Neuronal stem cell (in vitro differentiated cells): ENCODE measurements around the gene CASK.

Experiments used
- DNase-seq: peaks from one replicate; pipeline ENCODE4 v3.0.0-alpha.2; 2013; ENCODE audit warnings: low spot score
- H2AFZ ChIP-seq: one replicate; pipeline ENCODE4 v1.6.1; 2013; ENCODE audit warnings: mild to moderate bottlenecking, low read length, inconsistent platforms
- H2AK5ac ChIP-seq: 2 replicates; pipeline ENCODE4 v1.6.1; 2013; ENCODE audit warnings: low read depth, mild to moderate bottlenecking, inconsistent platforms, low read length, moderate library complexity, mixed read lengths
- H2BK120ac ChIP-seq: 2 replicates; pipeline ENCODE4 v1.6.1; 2013; ENCODE audit warnings: low read depth, mild to moderate bottlenecking, inconsistent platforms, low read length, moderate library complexity, mixed read lengths
- H2BK12ac ChIP-seq: one replicate; pipeline ENCODE4 v1.6.1; 2013; ENCODE audit warnings: low read length, inconsistent platforms
- H2BK15ac ChIP-seq: 2 replicates; pipeline ENCODE4 v1.6.1; 2013; ENCODE audit warnings: mild to moderate bottlenecking, low read length, inconsistent platforms, mixed read lengths
- H2BK5ac ChIP-seq: one replicate; pipeline ENCODE4 v1.6.1; 2013; ENCODE audit warnings: inconsistent platforms, mild to moderate bottlenecking, low read length, moderate library complexity
- H3K14ac ChIP-seq: one replicate; pipeline ENCODE4 v1.6.1; 2013; ENCODE audit warnings: low read length, inconsistent platforms
- H3K18ac ChIP-seq: 2 replicates; pipeline ENCODE4 v1.6.1; 2013; ENCODE audit warnings: low read length, inconsistent platforms
- H3K23ac ChIP-seq: 2 replicates; pipeline ENCODE4 v1.6.1; 2013; ENCODE audit warnings: low read depth, mild to moderate bottlenecking, mixed read lengths, low read length, inconsistent platforms; ENCODE audit not compliant: poor library complexity
- H3K27ac ChIP-seq: replicated peaks from 3 replicates; pipeline ENCODE4 v1.5.1; 2013; ENCODE audit warnings: low read length, inconsistent platforms
- H3K27me3 ChIP-seq, 3 experiments: 2 replicates each; pipeline ENCODE4 v1.6.1; 2013; ENCODE audit warnings: low read length in 3 of 3, mild to moderate bottlenecking in 2 of 3, inconsistent platforms in 1 of 3, low read depth in 1 of 3, mixed read lengths in 1 of 3, moderate library complexity in 1 of 3; ENCODE audit not compliant: control insufficient read depth in 3 of 3, insufficient read depth in 3 of 3
- H3K36me3 ChIP-seq, 2 donors: replicated peaks in 1 of 2; 2 replicates each; pipeline ENCODE4 v1.6.1; 2013; ENCODE audit warnings: low read length in 2 of 2; ENCODE audit not compliant: control insufficient read depth in 2 of 2, insufficient read depth in 2 of 2
- H3K4ac ChIP-seq: 2 replicates; pipeline ENCODE4 v1.6.1; 2013; ENCODE audit warnings: inconsistent platforms, mild to moderate bottlenecking, low read length, moderate library complexity
- H3K4me1 ChIP-seq, 2 donors: 1 replicate in 1 of 2; 2 replicates in 1 of 2; pipeline ENCODE4 v1.6.1; 2013; ENCODE audit warnings: low read length in 2 of 2, low read depth in 1 of 2; ENCODE audit not compliant: control insufficient read depth in 2 of 2, insufficient read depth in 1 of 2
- H3K4me2 ChIP-seq: one replicate; pipeline ENCODE4 v1.6.1; 2013; ENCODE audit warnings: mild to moderate bottlenecking, low read length, inconsistent platforms; ENCODE audit not compliant: insufficient read depth, poor library complexity, severe bottlenecking
- H3K4me3 ChIP-seq, 2 donors: 2 replicates each; pipeline ENCODE4 v1.5.1; 2013; ENCODE audit warnings: low read length in 2 of 2, mild to moderate bottlenecking in 2 of 2, inconsistent platforms in 1 of 2, moderate library complexity in 1 of 2
- H3K79me1 ChIP-seq: one replicate; pipeline ENCODE4 v1.6.1; 2013; ENCODE audit warnings: low read depth, mild to moderate bottlenecking, inconsistent platforms, low read length, moderate library complexity
- H3K9ac ChIP-seq: one replicate; pipeline ENCODE4 v1.6.1; 2013; ENCODE audit warnings: mild to moderate bottlenecking, low read depth, low read length, inconsistent platforms; ENCODE audit not compliant: poor library complexity
- H3K9me3 ChIP-seq, 2 donors: replicated peaks in 1 of 2; 2 replicates each; pipeline versions ENCODE3 to v1.6.1; 2013; ENCODE audit warnings: low read length in 2 of 2, mild to moderate bottlenecking in 2 of 2, inconsistent platforms in 1 of 2, low read depth in 1 of 2, mixed read lengths in 1 of 2, moderate library complexity in 1 of 2; ENCODE audit not compliant: control insufficient read depth in 2 of 2, insufficient read depth in 1 of 2
- H4K8ac ChIP-seq: one replicate; pipeline ENCODE4 v1.6.1; 2013; ENCODE audit warnings: low read depth, mild to moderate bottlenecking, inconsistent platforms, low read length, moderate library complexity
- H4K91ac ChIP-seq: one replicate; pipeline ENCODE4 v1.6.1; 2013; ENCODE audit warnings: low read length, low read depth, mild to moderate bottlenecking, inconsistent platforms; ENCODE audit not compliant: poor library complexity
- WGBS, 2 donors: extraction: QIAGEN DNeasy Blood & Tissue Kit; methylation state at CpG; one replicate each; pipeline ENCODE4 v1.1.7; 2013; ENCODE audit warnings: missing lambda C conversion rate in 2 of 2, mixed read lengths in 1 of 2; ENCODE audit not compliant: insufficient read length in 2 of 2, insufficient replicate concordance in 1 of 2; ENCODE audit errors: extremely low coverage in 2 of 2; 5-methylcytosine and 5-hydroxymethylcytosine counted together

The CASK gene

DNA sequence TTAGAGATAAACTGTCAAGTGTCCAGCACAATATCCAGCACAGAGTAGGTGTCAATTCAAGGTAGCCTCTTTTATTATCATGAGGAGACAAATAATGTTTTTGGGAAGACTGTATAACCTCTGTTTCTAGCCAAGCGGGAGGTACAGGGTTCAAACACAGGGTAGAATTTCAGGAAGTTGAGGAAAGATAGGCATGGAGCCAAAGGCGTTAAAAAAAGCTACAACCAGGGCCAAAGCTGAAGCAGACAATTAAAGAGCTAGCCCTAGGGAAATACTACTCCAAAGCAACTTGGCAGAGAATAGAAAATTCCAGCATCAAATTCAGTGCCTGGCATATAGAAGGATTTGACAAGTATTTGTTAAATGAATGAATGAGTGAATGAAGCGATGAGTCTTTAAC, 40.0 kb upstream of the CASK start:
- H3K4me3 ChIP-seq, result no peak overlapping the region
- H3K14ac ChIP-seq, result no peak overlapping the region
- no peak overlapping the region for H4K91ac ChIP-seq
- no peaks in the 10 kb centered on the region for H3K79me1 ChIP-seq
- H2BK120ac ChIP-seq, result no peak overlapping the region
- H2AFZ ChIP-seq, result no peak overlapping the region
- H3K27me3 ChIP-seq, result no peaks in the 10 kb centered on the region
- no peaks in the 10 kb centered on the region for H3K4me1 ChIP-seq
- no peak overlapping the region for H3K9ac ChIP-seq
- no peak overlapping the region for H3K23ac ChIP-seq
- H3K4me2 ChIP-seq, result no peak overlapping the region
- no peak overlapping the region for H4K8ac ChIP-seq
- H2BK15ac ChIP-seq, result no peak overlapping the region
- no peak overlapping the region for H2AK5ac ChIP-seq
- no peaks in the 10 kb centered on the region for H3K36me3 ChIP-seq
- no peak for DNase-seq
- no peaks in the 10 kb centered on the region for H3K9me3 ChIP-seq
- WGBS, 2 donors, result no CpG with 5 or more reads among the region's 3 CpGs
- no peak overlapping the region for H3K27ac ChIP-seq
- no peak overlapping the region for H3K4ac ChIP-seq
- H2BK5ac ChIP-seq, result no peak overlapping the region
- no peak overlapping the region for H2BK12ac ChIP-seq
- no peak overlapping the region for H3K18ac ChIP-seq

DNA sequence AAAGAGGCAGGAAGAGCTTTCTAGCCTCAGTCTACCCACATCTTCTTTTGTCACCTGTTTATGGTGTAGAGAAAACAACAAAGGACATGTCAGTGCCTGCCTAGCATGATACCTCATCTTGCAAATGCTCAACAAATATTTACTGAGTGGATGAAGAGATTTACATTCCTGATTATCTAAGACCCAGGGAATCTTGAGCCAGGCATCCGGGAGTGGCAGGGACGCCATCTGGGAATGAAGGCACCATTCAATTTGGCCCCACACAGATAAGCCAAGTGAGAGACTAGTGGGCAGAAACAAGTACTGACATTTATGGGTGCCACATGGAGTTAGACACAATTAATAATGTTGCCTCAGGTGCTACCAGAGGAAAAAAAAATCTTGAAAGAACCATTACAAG, 36.8 kb upstream of the CASK start:
- Histone ChIP-seq H3K4me2 (no peak overlapping the region), H3K9me3 (no peaks in the 10 kb centered on the region), H3K79me1 (no peaks in the 10 kb centered on the region), H2AK5ac (no peak overlapping the region), H2BK12ac (no peak overlapping the region), H3K14ac (no peak overlapping the region), H3K4ac (no peak overlapping the region), H3K4me3 (no peak overlapping the region), H2AFZ (no peak overlapping the region), H3K18ac (no peak overlapping the region), H4K91ac (no peak overlapping the region), H2BK5ac (no peak overlapping the region), H4K8ac (no peak overlapping the region), H3K4me1 (no peaks in the 10 kb centered on the region), H3K27ac (no peak overlapping the region), H3K9ac (no peak overlapping the region), H3K36me3 (no peaks in the 10 kb centered on the region), H2BK120ac (no peak overlapping the region), H3K27me3 (peaks cover 0 to 6% (median 0%) of the 10 kb centered on the region in 3 experiments), H2BK15ac (no peak overlapping the region), H3K23ac (no peak overlapping the region)
- WGBS, 2 donors, result no CpG with 5 or more reads among the region's 2 CpGs
- no peak for DNase-seq

DNA sequence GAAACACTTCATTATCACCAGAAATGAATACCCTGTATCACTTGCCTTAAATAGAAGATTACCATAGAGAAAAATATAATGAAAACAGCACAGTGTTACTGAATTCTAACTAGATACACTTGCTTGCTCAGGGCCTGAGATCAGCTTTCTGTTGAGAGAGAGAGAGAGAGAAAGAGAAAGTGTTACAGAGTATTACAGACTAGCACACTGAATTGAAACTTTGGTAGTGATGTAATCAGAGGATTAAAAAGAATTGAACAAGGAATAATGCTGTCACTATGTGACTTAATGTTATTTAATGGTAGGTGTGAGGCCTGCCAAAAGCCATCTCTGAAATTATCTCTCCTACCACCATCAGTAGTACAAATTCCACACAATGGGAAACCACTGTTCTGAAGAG, 35.5 kb upstream of the CASK start:
- H4K91ac ChIP-seq, result no peak overlapping the region
- no peak overlapping the region for H3K4ac ChIP-seq
- H3K23ac ChIP-seq, result no peak overlapping the region
- no peaks in the 10 kb centered on the region for H3K9me3 ChIP-seq
- H3K4me3 ChIP-seq, result no peak overlapping the region
- no peak overlapping the region for H3K18ac ChIP-seq
- no peaks in the 10 kb centered on the region for H3K79me1 ChIP-seq
- H2BK5ac ChIP-seq, result no peak overlapping the region
- H3K27me3 ChIP-seq, result peaks cover 0 to 6% (median 0%) of the 10 kb centered on the region in 3 experiments
- H3K27ac ChIP-seq, result no peak overlapping the region
- H3K9ac ChIP-seq, result no peak overlapping the region
- H2BK120ac ChIP-seq, result no peak overlapping the region
- H2AK5ac ChIP-seq, result no peak overlapping the region
- no peak overlapping the region for H2BK15ac ChIP-seq
- no peak overlapping the region for H2AFZ ChIP-seq
- no peaks in the 10 kb centered on the region for H3K4me1 ChIP-seq
- DNase-seq, result no peak
- H3K4me2 ChIP-seq, result no peak overlapping the region
- no peak overlapping the region for H3K14ac ChIP-seq
- H2BK12ac ChIP-seq, result no peak overlapping the region
- no peaks in the 10 kb centered on the region for H3K36me3 ChIP-seq
- no peak overlapping the region for H4K8ac ChIP-seq

GRCh38 chrX:41956027-41956426, 32.7 kb upstream of the CASK start:
- no CpG with 5 or more reads among the region's 2 CpGs for WGBS, 2 donors
- no peak overlapping the region for H2AK5ac ChIP-seq
- no peak overlapping the region for H2BK12ac ChIP-seq
- H3K18ac ChIP-seq, result no peak overlapping the region
- no peak overlapping the region for H2BK15ac ChIP-seq
- H3K4me1 ChIP-seq, result no peaks in the 10 kb centered on the region
- H2BK120ac ChIP-seq, result no peak overlapping the region
- H4K91ac ChIP-seq, result no peak overlapping the region
- no peak overlapping the region for H2BK5ac ChIP-seq
- H3K4me3 ChIP-seq, result no peak overlapping the region
- peaks cover 0 to 6% (median 0%) of the 10 kb centered on the region in 3 experiments for H3K27me3 ChIP-seq
- no peak overlapping the region for H3K27ac ChIP-seq
- H3K23ac ChIP-seq, result no peak overlapping the region
- H3K4me2 ChIP-seq, result no peak overlapping the region
- DNase-seq, result no peak
- no peak overlapping the region for H2AFZ ChIP-seq
- no peak overlapping the region for H3K4ac ChIP-seq
- no peaks in the 10 kb centered on the region for H3K36me3 ChIP-seq
- H3K9me3 ChIP-seq, result no peaks in the 10 kb centered on the region
- no peak overlapping the region for H3K14ac ChIP-seq
- H3K79me1 ChIP-seq, result no peaks in the 10 kb centered on the region
- H4K8ac ChIP-seq, result no peak overlapping the region
- H3K9ac ChIP-seq, result no peak overlapping the region
